HEK293 (cell line): ENCODE data around the gene CNN1.

Experiments
- CTCF ChIA-PET: fragments of 350-600 bp; formaldehyde crosslinking; extraction: SDS; loops from one replicate; lab custom pipeline; 2021; ENCODE audit warnings: antibody characterized with exemption; lab: Yijun Ruan, JAX
- POLR2A ChIA-PET: fragments of 300-600 bp; formaldehyde crosslinking; extraction: SDS; loops from one replicate; lab custom pipeline; 2020; ENCODE audit warnings: antibody characterized with exemption, inconsistent platforms; lab: Yijun Ruan, JAX
- H3K27ac ChIP-seq: fragments of 200-500 bp; sonication (Bioruptor generic); 2 replicates; pipeline ENCODE4 v1.5.1; 2014; ENCODE audit warnings: low read depth, low read length, control low read depth, inconsistent platforms; ENCODE audit errors: extremely low read depth
- H3K36me3 ChIP-seq, 2 experiments: fragments of 200-500 bp in 1 of 2; sonication (Bioruptor generic) in 1 of 2; 1 replicate in 1 of 2; 2 replicates in 1 of 2; pipeline ENCODE4 v1.5.1; 2014 to 2017; ENCODE audit warnings: inconsistent platforms in 2 of 2, low read length in 2 of 2; ENCODE audit not compliant: control insufficient read depth in 2 of 2, insufficient read depth in 1 of 2
- H3K4me1 ChIP-seq: fragments of 200-500 bp; sonication (Bioruptor generic); 2 replicates; pipeline ENCODE4 v1.5.1; 2014; ENCODE audit warnings: mild to moderate bottlenecking, low read length, inconsistent platforms; ENCODE audit not compliant: control insufficient read depth, insufficient read depth
- H3K4me3 ChIP-seq: 2 replicates; pipeline ENCODE4 v1.5.1; 2011; ENCODE audit warnings: low read depth, mild to moderate bottlenecking, control low read depth, low read length, moderate library complexity
- H3K9me3 ChIP-seq: fragments of 200-500 bp; sonication (Bioruptor generic); 2 replicates; pipeline ENCODE4 v1.5.1; 2014; ENCODE audit warnings: low read depth, low read length, inconsistent platforms; ENCODE audit not compliant: control insufficient read depth, insufficient read depth
- EGR2 ChIP-seq: fragments of 450-650 bp; formaldehyde crosslinking; IDR thresholded peaks from 2 replicates; pipeline ENCODE4 v1.5.1; 2016; ENCODE audit warnings: low read depth, missing biosample characterization, missing genetic modification characterization
- OVOL3 ChIP-seq: fragments of 450-650 bp; formaldehyde crosslinking; IDR thresholded peaks from 2 replicates; pipeline ENCODE4 v1.5.1; 2016; ENCODE audit warnings: missing biosample characterization, missing genetic modification characterization
- PATZ1 ChIP-seq: fragments of 450-650 bp; formaldehyde crosslinking; IDR thresholded peaks from 2 replicates; pipeline ENCODE4 v1.5.1; 2016; ENCODE audit warnings: missing biosample characterization, missing genetic modification characterization
- PRDM2 ChIP-seq: fragments of 450-650 bp; formaldehyde crosslinking; IDR thresholded peaks from 2 replicates; pipeline ENCODE4 v1.5.1; 2016; ENCODE audit warnings: missing biosample characterization, missing genetic modification characterization, borderline replicate concordance
- SCRT1 ChIP-seq: fragments of 450-650 bp; formaldehyde crosslinking; IDR thresholded peaks from 2 replicates; pipeline ENCODE4 v1.5.1; 2016; ENCODE audit warnings: missing biosample characterization, missing genetic modification characterization, borderline replicate concordance
- ZBTB20 ChIP-seq: fragments of 450-650 bp; formaldehyde crosslinking; IDR thresholded peaks from 2 replicates; pipeline ENCODE4 v1.5.1; 2016; ENCODE audit warnings: missing biosample characterization, missing genetic modification characterization
- ZFHX2 ChIP-seq: fragments of 450-650 bp; formaldehyde crosslinking; conservative IDR thresholded peaks from 2 replicates; pipeline ENCODE4 v1.5.1; 2016; ENCODE audit warnings: missing biosample characterization, missing genetic modification characterization
- ZNF121 ChIP-seq: fragments of 450-650 bp; formaldehyde crosslinking; IDR thresholded peaks from 2 replicates; pipeline ENCODE4 v1.5.1; 2016; ENCODE audit warnings: missing biosample characterization, missing genetic modification characterization
- ZNF175 ChIP-seq: fragments of 450-650 bp; formaldehyde crosslinking; IDR thresholded peaks from 2 replicates; pipeline ENCODE4 v1.5.1; 2016; ENCODE audit warnings: missing biosample characterization, missing genetic modification characterization
- ZNF19 ChIP-seq: fragments of 450-650 bp; formaldehyde crosslinking; IDR thresholded peaks from 2 replicates; pipeline ENCODE4; 2016; ENCODE audit warnings: missing biosample characterization, missing genetic modification characterization, low read depth
- ZNF280D ChIP-seq: fragments of 450-650 bp; formaldehyde crosslinking; IDR thresholded peaks from 2 replicates; pipeline ENCODE4 v1.5.1; 2016; ENCODE audit warnings: missing biosample characterization, missing genetic modification characterization
- ZNF510 ChIP-seq: fragments of 450-650 bp; formaldehyde crosslinking; IDR thresholded peaks from 2 replicates; pipeline ENCODE4 v1.5.1; 2018; ENCODE audit warnings: mild to moderate bottlenecking, missing genetic modification characterization, missing biosample characterization; ENCODE audit not compliant: insufficient replicate concordance
- ZNF544 ChIP-seq: fragments of 450-650 bp; formaldehyde crosslinking; IDR thresholded peaks from 2 replicates; pipeline ENCODE4 v1.5.0; 2017; ENCODE audit warnings: missing biosample characterization, missing genetic modification characterization
- ZNF658 ChIP-seq: fragments of 450-650 bp; formaldehyde crosslinking; IDR thresholded peaks from 2 replicates; pipeline ENCODE4; 2016; ENCODE audit warnings: missing biosample characterization, missing genetic modification characterization
- ZNF777 ChIP-seq: fragments of 450-650 bp; formaldehyde crosslinking; IDR thresholded peaks from 2 replicates; pipeline ENCODE4 v1.5.1; 2017; ENCODE audit warnings: missing biosample characterization, missing genetic modification characterization, borderline replicate concordance

The CNN1 gene

GRCh38 chr19:11489378-11489777 is 49.3 kb upstream of the CNN1 start:
- H3K9me3 ChIP-seq: no peaks in the 10 kb centered on the region
- no peak overlapping the region for H3K27ac ChIP-seq
- TF ChIP-seq SCRT1: no peak
- no peak for TF ChIP-seq ZNF510 (tag by site-specific recombination)
- TF ChIP-seq ZNF19: no peak
- TF ChIP-seq ZNF121 (tag by site-specific recombination): no peak
- TF ChIP-seq PRDM2 (tag by site-specific recombination): no peak
- TF ChIP-seq ZBTB20 (tag by site-specific recombination): no peak
- TF ChIP-seq PATZ1 (tag by site-specific recombination): no peak
- TF ChIP-seq ZNF175 (tag by site-specific recombination): no peak
- no peak for TF ChIP-seq ZNF280D (tag by site-specific recombination)
- TF ChIP-seq ZNF777: no peak
- no peak for TF ChIP-seq ZNF544 (tag by site-specific recombination)
- H3K36me3 ChIP-seq: peaks cover 5 to 14% of the 10 kb centered on the region in 2 experiments; a peak in 2 of 3 replicates
- no peak overlapping the region for H3K4me3 ChIP-seq
- H3K4me1 ChIP-seq: no peaks in the 10 kb centered on the region
- ChIA-PET CTCF (interaction anchor here (0.6 kb wide), 1 partner anchor 193 kb away, joined by 5 read pairs; no protein-coding TSS in a partner anchor), POLR2A (no interaction called here)

GRCh38 chr19:11494634-11495285 is 43.9 kb upstream of the CNN1 start:
- TF ChIP-seq ZFHX2 (tag by site-specific recombination) (peak; percentile 31; the same call in 1 of the 2 replicates), OVOL3 (tag by site-specific recombination) (no peak), ZNF658 (tag by site-specific recombination) (no peak), EGR2 (tag by site-specific recombination) (peak; percentile 63)
- peaks cover 5 to 26% of the 10 kb centered on the region in 2 experiments; a peak in 2 of 3 replicates for H3K36me3 ChIP-seq
- ChIA-PET POLR2A (no interaction called here), CTCF (interaction anchor here (0.9 to 2.1 kb wide), 5 partner anchors 12 to 126 kb away, joined by 3 to 12 read pairs (median 3); no protein-coding TSS in a partner anchor)
- H3K4me3 ChIP-seq: no peak overlapping the region
- no peaks in the 10 kb centered on the region for H3K4me1 ChIP-seq
- no peak overlapping the region for H3K27ac ChIP-seq
- H3K9me3 ChIP-seq: no peaks in the 10 kb centered on the region
